GM21723 (cell line): ENCODE results near the gene ABHD14A.
A peak's percentile ranks its signal among the peaks of the same experiment; 100 is the strongest.

ENCODE experiments used
- ATAC-seq: cut with Tn5 transposase; IDR thresholded peaks from one replicate; pipeline ENCODE4 v1.9.1; 2021; ENCODE audit warnings: mild to moderate bottlenecking, moderate library complexity; ENCODE audit not compliant: unreplicated experiment

The ABHD14A gene

GRCh38 chr3:51955175-51955892 is 19.5 kb upstream of the ABHD14A start, which contains the start of gene GPR62:
Gene GPR62 (plus strand): TSS chr3:51955381. CDS start chr3:51955653, 272 bp downstream.
- no peak for ATAC-seq

GRCh38 chr3:51955893-51956770 is 18.7 kb upstream of the ABHD14A start:
- ATAC-seq = no peak

DNA sequence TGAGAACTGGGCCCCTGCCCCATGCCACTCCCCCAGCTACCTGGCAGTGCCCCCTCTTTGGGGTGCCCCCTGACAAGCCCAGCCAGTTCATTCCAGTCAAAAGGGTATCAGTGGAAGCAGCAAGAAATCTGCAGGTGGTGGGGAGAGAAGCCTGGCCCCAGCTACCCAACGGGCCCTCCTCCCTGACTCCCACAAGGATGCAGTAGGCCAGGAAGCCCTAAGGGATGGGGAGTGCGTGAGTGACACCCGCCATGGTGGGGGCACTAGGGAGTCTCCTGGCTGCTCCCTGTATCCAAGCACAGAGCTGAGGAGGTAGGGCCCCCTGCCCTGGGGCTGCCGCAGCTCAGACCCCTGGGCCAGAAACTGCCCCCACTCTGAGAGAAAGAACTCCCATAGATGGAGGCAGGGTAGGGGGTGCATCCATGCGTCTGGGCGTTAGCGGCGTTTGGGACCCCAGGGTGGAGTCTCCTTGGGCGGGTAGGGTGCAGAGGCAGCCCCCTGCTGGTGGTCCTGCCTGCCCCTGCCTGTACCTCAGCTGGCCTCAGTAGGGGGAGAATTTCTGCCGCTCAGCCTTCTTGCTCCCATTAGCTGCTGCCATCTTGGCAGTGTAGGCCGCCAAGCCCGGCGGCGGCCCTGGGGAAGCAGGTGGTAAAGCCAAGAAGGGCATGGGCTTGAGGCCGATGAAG is 17.2 kb upstream of the ABHD14A start:
- no peak for ATAC-seq

DNA sequence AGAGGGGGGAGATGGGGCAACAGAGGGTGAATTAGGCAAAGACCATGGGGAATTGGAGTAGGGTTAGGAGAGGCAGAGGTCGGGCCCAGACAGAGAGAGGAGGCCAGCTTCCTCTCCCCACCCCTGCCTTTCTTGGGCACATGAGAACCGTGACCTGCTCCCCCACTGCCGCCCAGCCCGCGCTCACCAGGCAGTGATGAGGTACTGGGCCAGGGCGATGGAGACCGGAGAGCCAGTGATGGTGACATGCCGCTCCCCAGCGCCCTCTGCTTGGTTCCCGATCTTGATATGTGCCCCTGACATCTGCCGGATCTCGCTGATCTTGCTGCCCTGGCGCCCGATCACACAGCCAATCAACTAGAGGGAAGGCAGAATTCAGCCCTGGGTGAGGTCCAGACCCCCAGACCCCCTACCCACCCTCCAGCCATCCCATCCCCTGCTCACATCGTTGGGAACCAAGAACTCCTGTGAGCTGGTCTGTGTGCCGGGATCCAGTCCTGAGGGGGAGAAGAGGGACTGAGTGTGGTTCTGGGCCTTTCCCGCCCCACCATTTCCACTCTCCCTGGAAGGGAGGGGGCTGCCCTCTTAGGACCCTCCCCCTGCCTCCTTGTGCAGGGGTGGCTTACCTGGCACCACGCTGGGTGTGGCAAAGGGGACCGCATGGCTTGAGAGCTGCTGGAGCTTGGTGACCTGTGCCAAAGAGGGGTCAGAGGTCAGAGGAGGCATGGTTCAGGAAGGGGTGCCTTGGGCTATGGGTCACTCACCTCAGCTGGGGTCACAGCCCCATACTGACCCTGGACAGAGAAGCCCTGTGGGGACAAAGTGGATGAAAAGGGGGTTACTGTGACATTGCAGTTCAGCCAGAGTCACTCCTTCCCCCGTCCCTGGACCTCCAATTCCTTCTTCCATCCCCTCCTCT is 16.0 kb upstream of the ABHD14A start:
- ATAC-seq = no peak

GRCh38 chr3:51959651-51960050 is 15.2 kb upstream of the ABHD14A start:
- no peak for ATAC-seq

DNA sequence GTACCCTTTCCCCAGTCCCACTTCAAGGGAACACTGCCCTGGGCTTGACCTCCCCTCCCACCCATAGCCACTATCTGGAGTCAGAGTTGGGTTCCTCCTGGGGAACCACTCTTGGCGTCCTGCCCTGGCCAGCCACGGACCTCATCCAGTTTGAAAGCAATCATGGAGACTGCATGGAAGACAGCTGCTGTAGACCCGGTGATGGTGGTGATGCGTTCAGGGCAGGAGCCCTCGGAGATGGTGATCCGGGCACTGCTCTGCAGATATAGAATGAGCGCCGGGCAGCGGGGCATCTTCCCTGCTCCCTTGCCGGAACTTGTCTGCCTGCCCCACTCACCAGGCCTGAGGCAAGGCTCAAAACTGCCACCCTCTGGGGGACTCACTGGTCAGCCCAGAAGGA is 14.5 kb upstream of the ABHD14A start:
- ATAC-seq = no peak

DNA sequence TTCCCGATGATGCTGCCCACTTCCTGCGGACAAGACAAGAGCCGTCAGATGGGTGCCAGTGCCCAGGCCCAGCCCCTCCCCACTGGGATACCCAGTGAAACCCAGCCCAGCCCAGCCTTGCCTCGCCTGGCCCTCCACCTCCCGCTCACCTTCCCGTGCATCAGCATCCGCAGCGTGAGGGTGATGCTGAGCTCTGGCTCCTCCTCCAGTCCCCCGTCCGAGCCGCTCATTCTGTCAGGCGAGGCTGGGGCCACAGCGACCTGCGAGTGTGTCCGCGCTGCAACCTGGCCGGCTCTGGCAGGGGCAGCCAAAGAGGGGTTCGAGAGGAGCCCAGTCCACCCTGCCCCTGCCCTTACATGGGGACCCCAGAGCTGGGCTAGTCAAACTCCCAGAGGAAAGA is 13.9 kb upstream of the ABHD14A start:
- no peak for ATAC-seq

- no peak for ATAC-seq
These were observed 13.0 kb upstream of the ABHD14A start for GRCh38 chr3:51961602-51962569.

DNA sequence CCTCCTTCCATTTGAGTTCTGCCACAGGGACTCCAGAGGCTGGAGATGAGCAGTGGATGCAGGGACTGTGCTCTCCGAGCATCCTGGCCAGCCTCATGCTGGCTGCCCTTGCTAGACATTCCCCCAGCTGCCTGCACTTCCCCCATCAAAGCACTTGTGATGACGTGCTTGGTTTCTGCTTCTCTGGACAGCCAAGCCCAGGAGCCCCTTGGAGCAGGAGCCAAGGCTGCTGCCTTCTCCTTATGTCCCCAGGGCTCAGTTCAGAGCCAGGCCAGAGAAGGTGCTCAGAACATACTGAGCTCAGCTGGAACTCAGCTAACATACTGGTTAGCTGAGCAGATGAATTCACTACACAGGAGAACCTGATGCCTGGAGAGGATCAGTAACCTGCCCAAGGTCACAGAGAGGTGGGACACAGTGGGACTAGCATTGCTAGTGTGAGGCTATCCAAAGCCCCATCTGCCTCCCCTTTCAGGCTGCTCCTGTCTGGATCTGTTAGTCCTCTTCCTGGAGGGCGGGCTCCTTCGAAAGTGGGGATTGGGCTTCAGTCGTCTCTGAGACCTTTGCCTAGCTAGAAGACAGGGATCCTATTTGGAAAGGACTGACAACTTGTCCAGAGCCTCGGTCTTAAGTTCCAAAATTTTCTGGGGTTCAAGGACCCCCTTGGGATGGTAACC is 11.9 kb upstream of the ABHD14A start:
- no peak for ATAC-seq

- no peak for ATAC-seq
These were observed 10.9 kb upstream of the ABHD14A start for GRCh38 chr3:51963951-51964451.

GRCh38 chr3:51964521-51964920 is 10.3 kb upstream of the ABHD14A start:
- ATAC-seq = no peak

GRCh38 chr3:51966016-51966415 is 8.8 kb upstream of the ABHD14A start:
- no peak for ATAC-seq

DNA sequence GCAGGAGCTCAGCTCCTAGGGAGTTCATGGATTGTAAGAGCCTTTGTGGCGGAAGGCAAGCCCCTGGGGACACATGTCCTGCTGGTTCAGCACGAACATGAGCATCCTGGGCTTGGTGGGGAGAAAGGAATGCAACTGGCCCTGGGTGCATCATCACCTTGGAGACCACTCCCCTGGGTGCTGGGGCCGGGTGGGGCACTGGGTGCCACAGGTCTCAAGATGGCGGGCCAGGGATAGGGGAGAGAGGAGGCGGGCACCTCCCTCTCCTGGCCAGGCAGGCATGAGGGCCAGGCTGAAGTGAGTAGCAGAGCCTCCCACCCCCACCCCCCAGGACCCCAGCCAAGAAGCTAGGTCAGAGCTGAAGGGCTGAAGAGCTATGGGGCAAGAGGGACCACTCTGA is 8.4 kb upstream of the ABHD14A start:
- ATAC-seq = no peak

DNA sequence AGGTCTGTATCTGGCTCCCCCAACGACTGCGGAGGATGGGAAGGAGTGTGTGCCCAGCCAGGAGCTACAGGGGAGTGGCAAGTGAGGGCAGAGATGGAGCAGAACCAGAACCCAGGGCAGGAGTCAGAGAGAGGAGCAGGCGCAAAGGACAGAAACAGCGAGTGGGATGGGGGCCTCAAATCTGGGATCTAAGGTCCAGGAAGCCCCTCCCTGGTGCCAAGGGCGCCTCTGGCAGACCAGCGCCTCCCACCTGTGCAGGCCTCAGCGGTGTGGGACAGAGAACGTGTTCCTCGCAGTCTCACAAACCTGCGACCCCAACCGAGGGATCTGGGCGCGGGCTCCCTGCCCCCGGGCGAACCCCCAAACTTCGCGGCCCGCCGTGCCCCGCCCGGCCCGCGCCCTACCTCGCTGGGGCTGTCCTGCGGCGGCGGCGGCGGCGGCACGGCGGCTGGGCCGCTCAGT is 7.9 kb upstream of the ABHD14A start:
- ATAC-seq = peak; percentile 46

DNA sequence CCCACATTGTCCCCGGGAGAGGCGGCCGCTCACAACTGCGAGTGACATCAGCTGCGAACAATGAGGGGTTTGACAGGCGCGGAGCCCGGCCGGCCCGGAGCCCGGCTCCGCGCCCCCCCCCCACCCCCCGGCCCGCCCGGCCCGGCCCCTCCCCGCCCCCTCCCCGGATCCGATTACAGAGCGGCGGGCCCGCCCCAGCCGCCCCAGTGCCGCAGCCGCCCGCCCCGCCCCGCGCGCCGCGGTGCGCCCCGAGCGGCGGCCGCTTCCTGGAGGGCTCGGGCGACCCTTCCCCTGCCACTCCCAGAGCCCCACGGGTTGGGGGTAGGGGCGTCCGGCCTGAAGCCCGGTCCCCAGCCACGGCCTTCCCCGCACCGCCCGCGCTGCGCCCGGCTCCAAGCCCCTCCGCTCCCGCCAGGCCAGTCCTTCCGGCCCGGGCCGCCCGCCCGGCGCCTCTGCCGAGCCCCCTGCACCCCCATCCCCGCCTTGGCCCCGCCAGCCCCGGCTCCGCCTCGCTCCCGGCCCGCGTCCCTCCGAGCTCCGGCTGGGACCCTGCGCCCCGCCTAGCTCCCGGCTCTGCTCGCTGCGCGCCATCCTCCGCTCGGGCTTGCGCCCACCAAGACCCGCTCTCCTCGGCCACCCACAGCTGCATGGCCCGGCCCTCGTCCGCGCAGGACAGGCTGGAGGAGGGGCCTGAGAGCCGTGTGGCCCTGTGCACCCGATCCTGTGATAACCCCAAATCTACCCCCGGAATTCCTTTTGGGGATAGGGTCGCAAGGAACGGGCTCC is 7.3 kb upstream of the ABHD14A start, which contains the start of gene PCBP4:
Gene PCBP4 (minus strand): TSS at position 71 of the 786 bp plus-strand sequence. CDS start 6,214 bp downstream, outside the sequence.
- ATAC-seq = peak; percentile 49

- ATAC-seq = no peak
These were observed 6.6 kb upstream of the ABHD14A start for GRCh38 chr3:51968170-51968775.
